Stimulated activated CD8-positive, alpha-beta memory T cell treated with anti-CD3 and anti-CD28 coated beads, Interleukin-12 subunit alpha, Interleukin-12 subunit beta, amount 100 ng/mL, for 24 hours (primary cell): Measurements from ENCODE around the gene INPP5F.
"Not testable (repeated sequence)": the region's sequence is repeated elsewhere in the genome, so short reads cannot be mapped to it uniquely, and the experiment has no call there.

ENCODE experiments used
- DNase-seq: peaks from one replicate; pipeline ENCODE4 v3.0.0-alpha.2; 2020; ENCODE audit errors: extremely low read depth

INPP5F gene

GRCh38 chr10:119705434-119705831 is 20.4 kb upstream of the INPP5F start:
- no peak for DNase-seq

GRCh38 chr10:119706521-119707278 is 19.1 kb upstream of the INPP5F start:
- no peak for DNase-seq

DNA sequence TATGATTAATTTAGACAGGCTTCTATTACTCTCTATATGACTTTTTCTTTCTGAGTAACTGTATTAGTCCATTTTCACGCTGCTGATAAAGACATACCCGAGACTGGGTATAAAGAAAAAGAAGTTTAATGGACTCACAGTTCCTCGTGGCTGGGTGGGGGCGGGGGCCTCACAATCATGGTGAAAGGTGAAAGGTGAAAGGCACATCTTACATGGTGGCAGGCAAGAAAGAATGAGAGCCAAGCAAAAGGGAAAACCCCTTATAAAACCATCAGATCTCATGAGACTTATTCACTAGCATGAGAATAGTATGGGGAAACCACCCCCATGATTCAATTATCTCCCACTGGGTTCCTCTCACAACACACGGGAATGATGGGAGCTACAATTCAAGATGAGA is 18.5 kb upstream of the INPP5F start:
- DNase-seq = not testable (repeated sequence)

GRCh38 chr10:119710935-119711334 is 14.9 kb upstream of the INPP5F start:
- not testable (repeated sequence) for DNase-seq

DNA sequence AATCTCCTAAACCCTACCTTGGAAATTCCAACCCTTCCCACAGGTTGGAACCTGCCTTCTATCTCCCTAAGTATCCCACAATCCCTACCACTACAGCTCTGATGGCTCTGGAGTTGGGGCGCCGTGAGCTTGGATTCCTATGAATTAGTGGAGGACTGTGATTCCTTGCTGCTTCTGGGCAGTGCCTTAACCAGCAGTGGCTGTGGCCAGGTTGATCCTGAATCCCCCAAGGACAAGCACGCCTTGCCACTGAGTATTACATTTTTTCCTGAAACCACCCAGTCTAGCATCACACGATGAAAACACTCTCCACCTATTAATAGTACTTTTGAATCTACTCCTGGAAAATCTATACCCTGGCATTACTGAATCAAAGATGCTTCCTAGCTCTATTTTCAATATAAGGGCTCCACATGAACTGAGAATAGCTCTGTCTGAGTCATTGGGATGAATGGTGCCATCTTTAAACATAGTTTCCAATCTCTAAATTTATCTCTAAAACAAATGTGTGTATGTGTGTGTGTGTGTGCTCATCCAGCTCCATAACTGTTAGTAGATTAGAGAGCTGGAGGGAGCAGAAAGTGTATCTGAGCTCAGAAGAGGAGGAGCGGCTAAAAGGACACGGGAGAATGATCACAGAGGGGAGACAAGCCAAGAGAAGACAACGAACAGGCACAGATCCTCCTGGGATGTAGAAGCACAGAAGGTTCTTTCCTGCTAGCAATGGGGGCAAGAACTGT is 11.9 kb upstream of the INPP5F start:
- DNase-seq = no peak

DNA sequence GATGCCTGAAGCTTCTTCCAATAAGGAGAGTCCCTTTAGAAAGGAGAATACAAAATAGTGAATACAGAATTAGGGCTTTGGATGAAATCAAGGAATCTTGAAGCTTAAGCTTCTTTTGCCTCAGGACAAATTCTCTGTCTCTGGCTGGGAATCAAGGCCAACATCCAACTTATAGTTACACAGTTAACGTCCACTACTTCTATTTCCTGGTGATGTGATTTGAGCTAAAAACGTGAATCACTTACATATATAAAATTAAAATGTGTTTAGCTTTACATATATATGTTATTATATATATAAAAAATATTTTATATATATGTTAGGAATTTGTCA is 11.4 kb upstream of the INPP5F start:
- no peak for DNase-seq

DNA sequence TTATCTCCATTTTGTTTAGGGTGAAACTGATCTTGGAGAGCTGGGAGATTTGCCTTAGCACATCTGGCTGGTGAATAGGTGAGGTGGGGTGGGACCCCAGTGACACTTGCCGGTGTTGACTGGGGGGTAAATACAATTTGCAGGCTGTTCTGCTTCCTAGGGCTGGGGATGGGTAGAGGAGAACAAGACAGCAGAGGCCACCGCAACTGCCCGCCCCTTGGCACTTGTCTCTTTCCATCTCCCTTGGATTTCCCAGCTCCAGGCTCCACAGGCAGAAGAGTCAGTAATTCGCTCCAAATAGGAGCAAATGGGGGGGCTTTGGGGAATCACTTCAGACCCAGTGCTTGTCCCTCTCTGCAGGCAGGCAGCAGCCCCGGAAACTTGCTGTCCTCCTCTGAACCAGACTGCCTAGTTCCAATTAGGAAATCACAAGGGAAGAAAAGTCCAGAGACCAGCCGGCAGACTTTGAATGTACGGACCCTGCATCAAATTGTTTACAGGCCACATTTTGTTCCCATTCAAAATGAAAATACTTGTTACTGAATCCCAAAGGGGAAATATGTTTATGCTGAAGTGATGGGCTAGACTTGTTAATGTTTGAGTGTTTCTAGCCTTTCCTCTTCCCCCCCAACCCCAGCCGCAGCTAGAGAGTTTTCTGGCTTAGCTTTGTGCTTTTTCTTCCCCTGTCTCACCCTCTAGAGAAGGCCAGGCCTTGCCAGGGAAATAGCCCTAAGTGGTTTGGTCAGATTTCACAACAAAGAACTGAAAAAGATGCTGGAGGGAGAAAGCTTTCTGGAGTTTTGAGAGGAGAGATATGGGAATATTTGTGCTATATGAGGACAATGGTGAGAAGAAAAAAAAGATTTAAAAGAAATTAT is 10.0 kb upstream of the INPP5F start:
- DNase-seq = no peak

- no peak for DNase-seq
Observed at GRCh38 chr10:119723161-119723560, 2.7 kb upstream of the INPP5F start.

- DNase-seq = no peak
Observed at GRCh38 chr10:119723624-119724023, 2.2 kb upstream of the INPP5F start.

- DNase-seq = no peak
Observed at GRCh38 chr10:119724593-119725516, 995 bp upstream of the INPP5F start.

DNA sequence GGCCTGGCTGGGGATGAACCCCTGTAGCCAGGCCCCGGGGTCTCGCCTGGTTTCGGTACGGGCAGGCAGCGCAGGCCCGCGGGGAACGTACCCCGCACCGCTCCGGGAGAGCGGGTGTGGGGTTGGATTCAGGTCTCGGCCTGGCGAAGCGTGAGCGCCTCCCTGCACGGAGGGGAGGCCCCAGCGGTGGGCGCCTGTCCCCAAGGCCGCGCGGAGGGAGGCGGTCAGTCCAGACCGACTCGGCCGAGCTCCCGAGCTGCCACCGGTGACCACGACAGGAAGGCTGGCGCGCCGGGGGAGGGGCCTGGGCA is 378 bp upstream of the INPP5F start:
- DNase-seq = no peak

DNA sequence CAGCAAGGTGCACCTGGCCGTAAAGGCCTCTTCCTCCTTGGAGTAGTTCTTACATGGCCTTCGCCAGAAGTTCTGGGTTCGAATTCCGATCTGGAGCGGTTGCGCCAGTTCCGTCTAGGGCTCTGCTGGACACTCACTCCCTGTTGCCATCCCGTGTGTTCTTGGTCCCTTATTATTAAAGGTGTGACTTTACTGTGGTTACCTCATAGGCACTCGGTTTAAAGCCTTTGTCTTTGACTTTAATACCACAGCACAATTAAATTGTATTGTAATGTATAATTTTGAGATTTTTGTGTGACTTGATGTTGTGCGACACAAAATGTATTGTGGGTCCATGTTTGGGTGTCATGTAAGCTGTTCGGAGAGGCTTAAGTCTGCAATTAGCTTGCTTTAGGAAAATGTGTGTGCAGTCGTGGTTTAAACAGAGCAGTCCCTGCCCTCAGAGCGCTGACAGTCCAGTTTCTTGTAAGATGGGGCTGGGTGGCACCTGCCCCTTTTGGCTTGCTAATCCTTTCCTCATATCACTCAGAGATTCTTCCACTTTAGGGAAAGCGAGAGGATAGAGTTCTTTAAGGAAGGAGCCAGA is 919 bp downstream of the INPP5F start:
- DNase-seq = no peak

DNA sequence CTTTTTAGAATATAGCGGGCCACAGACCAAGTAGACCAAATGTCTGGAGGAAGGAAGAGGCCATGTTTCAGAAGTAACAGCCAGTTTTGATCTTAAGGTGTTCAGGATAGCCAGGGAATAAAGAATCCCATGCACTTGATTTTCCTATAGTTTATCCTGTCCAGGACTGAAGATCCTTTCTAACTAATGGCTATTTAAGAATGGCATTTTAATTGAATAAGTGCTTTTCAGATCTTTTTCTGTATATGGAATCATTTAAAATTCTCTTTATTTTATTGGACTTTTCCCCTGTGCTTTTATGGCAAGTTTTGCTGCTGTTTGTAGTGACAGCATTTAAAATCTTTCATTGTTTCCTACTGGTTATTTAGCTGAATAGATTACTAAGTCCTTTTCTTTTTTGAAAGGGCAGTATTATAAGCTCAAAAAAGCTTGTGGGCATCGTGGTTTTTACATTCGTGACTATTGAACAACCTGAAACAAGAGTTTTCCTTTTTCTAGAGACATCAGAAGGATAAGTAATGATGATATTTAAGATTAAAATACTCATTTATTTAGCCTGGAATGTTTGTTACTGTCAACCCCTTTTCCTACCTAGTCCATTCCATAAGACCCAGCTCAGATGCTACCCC is 2.4 kb downstream of the INPP5F start:
- no peak for DNase-seq

DNA sequence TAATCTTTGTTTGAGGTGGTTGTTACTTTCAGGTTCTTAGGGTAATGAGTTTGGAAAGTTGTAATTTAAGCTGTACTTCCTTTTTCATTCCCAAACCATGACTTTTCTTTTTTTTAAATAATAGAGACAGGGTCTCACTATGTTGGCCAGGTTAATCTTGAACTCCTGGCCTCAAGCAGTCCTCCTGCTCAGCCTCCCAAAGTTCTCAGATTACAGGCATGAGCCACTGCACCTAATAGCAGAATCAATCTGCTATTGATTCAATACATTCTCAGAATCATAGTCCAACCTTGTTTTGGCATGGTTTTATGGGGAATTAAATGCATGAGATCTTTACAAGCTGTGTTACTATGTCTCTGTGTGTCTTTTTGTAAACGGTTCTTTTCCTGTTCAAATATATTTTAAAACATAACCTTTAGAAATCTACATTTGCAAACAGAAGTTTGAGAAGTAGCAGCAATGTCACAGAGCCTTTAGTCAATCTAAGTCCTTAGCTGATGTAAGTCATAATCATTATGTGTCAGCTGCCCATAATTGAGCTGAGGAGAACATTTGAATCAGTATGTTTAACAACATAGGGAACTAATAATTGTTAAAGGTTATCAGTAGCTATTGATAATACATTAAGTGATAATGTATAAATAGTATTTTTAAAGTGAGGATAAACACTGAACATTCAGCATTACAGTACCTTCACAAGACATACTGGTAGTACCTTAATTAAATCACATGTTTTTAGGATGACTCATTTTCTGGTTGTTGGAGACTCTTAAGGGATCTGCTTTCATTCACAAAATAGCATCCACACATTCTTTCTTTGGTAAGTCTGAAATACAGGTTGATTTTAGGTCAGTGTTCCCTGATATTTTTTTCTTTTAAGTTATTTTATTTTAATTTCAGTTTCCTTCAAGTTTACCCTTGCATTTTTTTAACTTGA is 8.8 kb downstream of the INPP5F start:
- no peak for DNase-seq

- DNase-seq = no peak
Observed at GRCh38 chr10:119735451-119735850, 9.6 kb downstream of the INPP5F start.

- DNase-seq = no peak
Observed at GRCh38 chr10:119736220-119736619, 10.4 kb downstream of the INPP5F start.

- no peak for DNase-seq
Observed at GRCh38 chr10:119737039-119737663, 11.3 kb downstream of the INPP5F start.

DNA sequence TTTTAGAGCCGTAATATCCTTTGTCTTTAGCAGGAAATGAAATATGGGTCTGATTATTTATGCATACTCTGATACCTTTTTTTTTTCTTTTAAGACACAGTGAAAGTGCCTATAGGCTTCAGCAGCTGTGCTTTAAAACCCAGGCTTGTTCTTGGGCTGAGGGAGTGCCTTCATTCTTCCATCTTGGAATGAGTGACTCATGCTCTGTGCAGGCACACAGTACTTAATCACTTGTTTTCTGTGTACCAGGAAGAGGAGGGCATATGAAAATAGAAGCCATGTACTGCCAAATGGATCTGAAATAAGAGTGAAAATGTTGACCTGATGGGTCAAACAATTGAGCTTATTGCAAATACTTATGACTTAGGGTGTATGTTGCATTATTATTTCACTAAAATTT is 12.0 kb downstream of the INPP5F start:
- DNase-seq = no peak

DNA sequence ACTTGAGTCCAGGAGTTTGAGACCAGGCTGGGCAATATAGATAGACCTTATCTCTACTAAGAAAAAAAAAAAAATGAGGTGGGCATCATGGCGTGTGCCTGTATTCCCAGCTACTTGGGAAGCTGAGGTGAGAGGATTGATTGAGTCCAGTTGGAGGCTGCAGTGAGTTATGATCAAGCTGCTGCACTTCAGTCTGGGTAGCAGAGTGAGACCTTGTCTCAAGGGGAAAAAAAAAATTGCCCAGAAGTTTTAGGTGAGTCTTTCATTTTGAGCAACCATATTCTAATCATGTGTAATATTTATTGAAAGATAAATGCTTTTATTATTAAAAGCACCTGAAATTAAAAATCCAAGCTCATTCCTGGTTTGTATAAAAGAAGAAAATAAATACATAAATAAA is 13.1 kb downstream of the INPP5F start:
- no peak for DNase-seq
